H1 (cell line): ENCODE results near the gene ETS1. TPM values are rescaled to one million over a fixed set of nuclear protein-coding genes. Genes with fewer than 3 reads are reported as not detected.

Experiments
- ASH2L ChIP-seq: fragments of 200-600, 300-600 bp; sonication (generic); IDR thresholded peaks from one replicate; pipeline ENCODE4 v1.7.1; 2017; ENCODE audit warnings: low read length
- RNF2 ChIP-seq: fragments of 200-900, 300-1000 bp; sonication (generic); IDR thresholded peaks from 2 replicates; pipeline ENCODE4 v1.7.1; 2016; ENCODE audit warnings: borderline replicate concordance, low read depth, mild to moderate bottlenecking, antibody characterized with exemption, low read length; ENCODE audit not compliant: poor library complexity, severe bottlenecking; ENCODE audit errors: missing control alignments
- polyA plus RNA-seq, 7 experiments: library from polyadenylated mRNA; depleted of rRNA in 3 of 7; stranded (reverse) in 5 of 7; unstranded in 2 of 7; fragments of >200 nt in 5 of 7; fragments of 200-250 nt in 2 of 7; gene quantifications; 1 replicate in 5 of 7; 2 replicates in 1 of 7; 4 replicates in 1 of 7; pipeline versions ENCODE4 v1.2.1 to v1.2.3, GENCODE V29; 2011 to 2013; ENCODE audit warnings: missing spikeins in 2 of 7, mixed read lengths in 2 of 7
- total RNA-seq: library from RNA; stranded (reverse); fragmentation: NEBNext Ultra II Directional; extraction: Animal tissue kit (Norgen Biotek cat#: 25700); gene quantifications from 2 replicates; pipeline ENCODE4 v1.2.1, GENCODE V29; 2021

The ETS1 gene
- total and polyA plus RNA-seq, 2 of the 8 experiments (the other 6 are each of a cell fraction or from before 2014, with no cell fraction given): 10.0 to 35.3 TPM

DNA sequence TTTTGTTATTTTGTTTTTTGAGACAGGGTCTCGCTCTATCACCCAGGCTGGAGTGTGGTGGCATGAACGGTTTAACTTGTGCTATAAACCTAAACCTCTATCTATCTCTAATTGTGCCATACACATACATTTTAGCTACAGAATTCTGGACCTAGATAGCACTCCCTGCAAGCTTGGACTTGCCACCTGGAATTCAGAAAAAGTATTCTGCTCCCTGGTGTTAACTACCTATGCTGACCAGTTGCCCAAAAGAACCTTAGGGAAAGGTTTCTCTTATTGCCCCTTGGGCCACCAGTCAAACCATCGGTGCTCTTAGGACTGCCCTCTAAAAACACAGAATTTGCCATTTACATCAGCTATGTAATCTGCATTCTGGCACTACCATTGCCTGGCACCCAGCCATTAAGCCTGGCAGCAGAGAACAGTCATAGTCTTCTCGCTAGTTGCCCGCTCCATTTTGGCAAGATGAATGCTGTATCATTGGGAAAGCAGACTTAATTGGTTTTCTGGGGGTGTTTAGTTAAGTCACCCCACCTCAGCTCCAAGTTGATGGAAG, 55.3 kb downstream of the ETS1 start (continued):
- no peak for TF ChIP-seq RNF2
- TF ChIP-seq ASH2L: no peak
